ENCODE data around the gene SLC22A16. TPM values are rescaled to one million over a fixed set of nuclear protein-coding genes. Genes with fewer than 3 reads are reported as not detected.
"Not testable (repeated sequence)": the region's sequence is repeated elsewhere in the genome, so short reads cannot be mapped to it uniquely, and the experiment has no call there.

The SLC22A16 gene
- total RNA-seq, 1 donor from 2014 or later: not detected

DNA sequence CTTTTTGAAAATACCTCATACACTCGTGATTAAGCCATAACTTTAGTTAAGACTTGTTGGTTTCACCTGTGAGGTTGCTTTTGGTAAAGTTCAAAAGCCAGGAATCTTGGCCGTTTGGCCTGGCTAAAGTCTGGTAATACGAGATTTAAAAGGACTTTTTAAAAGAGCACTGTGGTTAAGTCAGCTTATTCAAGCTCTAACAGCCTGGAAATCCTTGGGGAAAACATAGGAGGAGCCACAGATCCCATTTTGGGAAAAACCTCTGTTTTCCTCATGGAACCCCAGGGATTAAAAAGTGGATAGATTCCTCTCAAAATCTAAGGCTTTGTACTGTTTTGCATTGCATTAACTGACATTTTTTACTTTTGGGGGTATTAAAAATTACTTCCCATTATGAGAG lies 13.7 kb upstream of the SLC22A16 start:
- intact Hi-C loops (cut with micrococcal nuclease): no loop called here
- peaks cover 33% of the 10 kb centered on the region for H3K27me3 Mint-ChIP-seq

DNA sequence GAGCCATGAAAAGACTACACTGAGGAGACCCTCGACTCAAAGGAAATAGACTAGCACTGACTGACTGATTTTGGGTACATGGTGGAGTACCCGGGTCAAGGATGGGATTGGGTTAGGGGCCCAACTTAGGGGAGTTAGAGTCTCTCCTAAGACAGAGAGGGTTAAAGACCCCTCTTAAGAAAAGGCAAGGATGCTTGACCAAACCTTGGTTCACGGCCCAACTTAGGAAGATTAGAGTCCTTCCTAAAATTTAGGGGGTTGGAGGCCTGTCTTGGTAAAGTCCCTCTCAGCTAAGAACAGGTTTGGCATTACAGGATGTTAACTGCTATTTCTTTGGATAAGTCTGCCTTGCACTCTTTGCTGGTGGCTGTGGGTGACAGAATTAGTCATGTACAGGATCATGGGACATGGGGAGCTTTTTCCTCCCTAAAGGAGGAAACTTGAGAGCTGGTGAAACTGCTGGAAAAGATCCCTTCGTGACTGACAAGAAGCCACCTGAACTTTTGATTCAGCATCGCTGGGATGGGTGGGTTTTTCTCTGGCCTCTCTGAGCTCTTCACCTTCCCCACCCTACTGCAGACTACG lies 12.3 kb upstream of the SLC22A16 start:
- CTCF ChIA-PET: no interaction called here
- no peak overlapping the region for H3K4me3 Mint-ChIP-seq

More for the DNA sequence above, 13.7 kb upstream of the SLC22A16 start:
- DNase-seq (no peak), ATAC-seq (ENCODE audit: low read depth) (no peak)
- no peak overlapping the region for H3K27ac Mint-ChIP-seq
- no peaks in the 10 kb centered on the region for H3K9me3 Mint-ChIP-seq
- H3K36me3 Mint-ChIP-seq (ENCODE audit: low read depth): no peaks in the 10 kb centered on the region
- POLR2A ChIA-PET: no interaction called here
- TF ChIP-seq CTCF (IDR thresholded peaks at IDR 0.05): no peak
- no peak overlapping the region for H3K4me3 Mint-ChIP-seq
- no peaks in the 10 kb centered on the region for H3K4me1 Mint-ChIP-seq
- CTCF ChIA-PET: no interaction called here

DNA sequence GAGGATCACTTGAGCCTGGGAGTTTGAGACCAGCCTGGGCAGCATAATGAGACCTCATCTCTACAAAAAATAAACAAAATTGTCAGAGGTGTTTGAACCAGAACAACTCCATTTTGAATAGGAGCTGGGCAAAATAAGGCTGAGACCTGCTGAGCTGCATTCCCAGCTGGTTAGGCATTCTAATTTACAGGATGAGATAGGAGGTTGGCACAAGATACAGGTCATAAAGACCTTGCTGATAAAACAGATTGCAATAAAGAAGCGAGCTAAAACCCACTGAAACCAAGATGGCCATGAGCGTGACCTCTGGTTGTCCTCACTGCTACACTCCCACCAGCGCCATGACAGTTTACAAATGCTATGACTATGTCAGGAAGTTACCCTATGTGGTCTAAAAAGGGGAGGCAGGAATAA lies 11.6 kb upstream of the SLC22A16 start:
- H3K4me3 Mint-ChIP-seq; H3K4me1 Mint-ChIP-seq; H3K27ac Mint-ChIP-seq; intact Hi-C loops (cut with micrococcal nuclease); DNase-seq; CTCF ChIA-PET; POLR2A ChIA-PET; H3K9me3 Mint-ChIP-seq; ATAC-seq (ENCODE audit: low read depth); H3K36me3 Mint-ChIP-seq (ENCODE audit: low read depth): not testable (repeated sequence)
- peaks cover 33% of the 10 kb centered on the region for H3K27me3 Mint-ChIP-seq

More for the DNA sequence above, 12.3 kb upstream of the SLC22A16 start:
- POLR2A ChIA-PET: no interaction called here
- no peak for TF ChIP-seq CTCF (IDR thresholded peaks at IDR 0.05)
- H3K9me3 Mint-ChIP-seq: no peaks in the 10 kb centered on the region
- intact Hi-C loops (cut with micrococcal nuclease): no loop called here
- no peaks in the 10 kb centered on the region for H3K36me3 Mint-ChIP-seq (ENCODE audit: low read depth)
- H3K27ac Mint-ChIP-seq: no peak overlapping the region
- no peak for ATAC-seq (ENCODE audit: low read depth)
- H3K4me1 Mint-ChIP-seq: no peaks in the 10 kb centered on the region
- no peak for DNase-seq
- peaks cover 33% of the 10 kb centered on the region for H3K27me3 Mint-ChIP-seq

DNA sequence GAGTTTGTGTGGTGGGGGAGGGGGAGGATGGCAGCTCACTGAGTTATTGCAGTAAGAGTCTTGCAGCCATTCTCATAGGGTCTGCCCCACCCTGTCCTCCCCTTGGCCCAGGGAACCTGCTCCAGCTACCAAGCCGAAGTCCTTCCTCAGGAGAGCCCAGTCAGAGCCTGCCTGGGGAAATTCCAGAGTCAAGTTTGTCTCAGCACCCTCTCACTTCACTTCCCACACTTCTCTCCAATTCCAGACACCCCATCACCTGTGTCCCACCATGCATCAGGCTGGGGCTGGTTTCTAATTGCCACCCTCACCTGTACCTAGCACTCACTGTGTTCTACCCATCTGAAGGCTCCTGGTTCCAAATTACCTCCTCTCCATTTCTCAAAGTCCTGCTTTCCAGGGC lies 10.3 kb upstream of the SLC22A16 start:
- H3K4me1 Mint-ChIP-seq: no peaks in the 10 kb centered on the region
- no peak for DNase-seq
- no peaks in the 10 kb centered on the region for H3K36me3 Mint-ChIP-seq (ENCODE audit: low read depth)
- POLR2A ChIA-PET: no interaction called here
- peaks cover 30% of the 10 kb centered on the region for H3K27me3 Mint-ChIP-seq
- no peak overlapping the region for H3K27ac Mint-ChIP-seq
- H3K9me3 Mint-ChIP-seq: peaks cover 3% of the 10 kb centered on the region
- CTCF ChIA-PET: no interaction called here
- ATAC-seq (ENCODE audit: low read depth): no peak
- no peak overlapping the region for H3K4me3 Mint-ChIP-seq
- no peak for TF ChIP-seq CTCF (IDR thresholded peaks at IDR 0.05)
- intact Hi-C loops (cut with micrococcal nuclease): no loop called here

DNA sequence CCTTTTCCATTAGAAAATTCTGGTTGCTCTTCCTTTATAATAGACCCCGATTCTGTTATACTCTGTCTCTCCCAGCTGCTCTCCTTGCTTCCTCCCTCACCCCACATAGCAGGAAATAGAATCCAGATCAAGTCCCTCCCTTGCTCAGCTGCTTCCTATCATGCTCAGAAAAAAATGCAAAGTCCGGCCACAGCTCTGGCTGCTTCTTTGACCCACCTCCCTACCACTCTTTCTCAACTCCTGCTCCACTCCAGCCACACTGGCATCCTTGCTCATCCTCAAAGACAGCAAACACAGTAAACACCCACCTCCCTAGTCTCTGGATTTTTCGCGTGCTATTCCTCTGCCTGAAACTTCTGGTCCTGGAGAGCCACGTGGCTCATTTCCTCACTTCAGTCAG lies 9.1 kb upstream of the SLC22A16 start:
- intact Hi-C loops (cut with micrococcal nuclease): no loop called here
- Mint-ChIP-seq H3K36me3 (ENCODE audit: low read depth) (no peaks in the 10 kb centered on the region), H3K4me3 (no peak overlapping the region), H3K9me3 (peaks cover 3% of the 10 kb centered on the region), H3K4me1 (no peaks in the 10 kb centered on the region), H3K27me3 (peaks cover 27% of the 10 kb centered on the region), H3K27ac (no peak overlapping the region)
- no peak for TF ChIP-seq CTCF (IDR thresholded peaks at IDR 0.05)
- no peak for ATAC-seq (ENCODE audit: low read depth)
- ChIA-PET CTCF (no interaction called here), POLR2A (no interaction called here)
- DNase-seq: no peak

DNA sequence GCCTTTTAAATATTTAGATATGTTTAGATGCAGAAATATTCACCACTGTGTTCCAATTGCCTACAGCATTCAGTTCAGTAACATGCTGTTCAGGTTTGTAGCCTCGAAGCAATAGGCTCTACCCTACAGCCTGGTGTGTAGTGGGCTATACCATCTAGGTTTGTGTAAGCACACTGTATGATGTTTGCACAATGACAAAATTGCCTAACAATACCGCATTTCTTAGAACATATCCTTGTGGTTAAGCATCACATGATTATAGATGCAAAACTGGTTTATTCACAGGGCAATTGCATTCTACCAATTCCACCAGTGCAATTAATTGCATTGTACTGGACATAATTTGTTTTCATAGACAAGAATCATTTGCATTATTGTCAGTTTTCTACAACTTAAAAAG lies 7.9 kb upstream of the SLC22A16 start:
- DNase-seq (no peak), ATAC-seq (ENCODE audit: low read depth) (no peak)
- intact Hi-C loops (cut with micrococcal nuclease): no loop called here
- CTCF ChIA-PET: no interaction called here
- peaks cover 27% of the 10 kb centered on the region for H3K27me3 Mint-ChIP-seq
- H3K9me3 Mint-ChIP-seq: peaks cover 3% of the 10 kb centered on the region
- H3K36me3 Mint-ChIP-seq (ENCODE audit: low read depth): no peaks in the 10 kb centered on the region
- H3K4me1 Mint-ChIP-seq: no peaks in the 10 kb centered on the region
- POLR2A ChIA-PET: interaction anchor here (0.7 kb wide), 1 partner anchor 634 kb away, joined by 4 read pairs; no protein-coding TSS in a partner anchor
- H3K4me3 Mint-ChIP-seq: no peak overlapping the region
- no peak for TF ChIP-seq CTCF (IDR thresholded peaks at IDR 0.05)
- no peak overlapping the region for H3K27ac Mint-ChIP-seq
